Smooth muscle cell (in vitro differentiated cells): Measurements from ENCODE around the gene CASZ1. TPM values are rescaled to one million over a fixed set of nuclear protein-coding genes. Genes with fewer than 3 reads are reported as not detected.
A peak's percentile ranks its signal among the peaks of the same experiment; 100 is the strongest.

ENCODE experiments used
- DNase-seq: peaks from one replicate; lab custom pipeline; 2025; ENCODE audit not compliant: unreplicated experiment; lab: John Stamatoyannopoulos, UW
- H2AFZ ChIP-seq: fragments of 200-600 bp; sonication (generic); 2 replicates; pipeline ENCODE4 v1.6.0; 2016; ENCODE audit warnings: antibody characterized with exemption, low read depth, mild to moderate bottlenecking
- H3F3A ChIP-seq: fragments of 200-600 bp; sonication (generic); 2 replicates; pipeline ENCODE4 v1.6.0; 2017; ENCODE audit warnings: antibody characterized with exemption, low read depth
- H3K27ac ChIP-seq: fragments of 200-600 bp; sonication (generic); 2 replicates; pipeline ENCODE4 v1.5.1; 2016; ENCODE audit warnings: low read depth, mild to moderate bottlenecking
- H3K27me3 ChIP-seq: fragments of 200-600 bp; sonication (generic); 2 replicates; pipeline ENCODE4 v1.6.1; 2016; ENCODE audit warnings: low read depth, mild to moderate bottlenecking
- H3K36me3 ChIP-seq: fragments of 200-600 bp; sonication (generic); 2 replicates; pipeline ENCODE4 v1.5.1; 2016; ENCODE audit warnings: low read depth
- H3K4me1 ChIP-seq: fragments of 200-600 bp; sonication (generic); 2 replicates; pipeline ENCODE4 v1.5.1; 2016; ENCODE audit warnings: low read depth
- H3K4me2 ChIP-seq: fragments of 200-600 bp; sonication (generic); 2 replicates; pipeline ENCODE4 v1.6.0; 2016; ENCODE audit warnings: mild to moderate bottlenecking
- H3K4me3 ChIP-seq: fragments of 200-600 bp; sonication (generic); 2 replicates; pipeline ENCODE4 v1.5.1; 2016; ENCODE audit warnings: mild to moderate bottlenecking
- H3K79me2 ChIP-seq: fragments of 200-600 bp; sonication (generic); 2 replicates; pipeline ENCODE4 v1.6.0; 2016; ENCODE audit warnings: low read depth, mild to moderate bottlenecking
- H3K9ac ChIP-seq: fragments of 200-600 bp; sonication (generic); 2 replicates; pipeline ENCODE4 v1.6.0; 2016; ENCODE audit warnings: low read depth
- H3K9me3 ChIP-seq: fragments of 200-600 bp; sonication (generic); replicated peaks from 2 replicates; pipeline ENCODE4 v1.5.1; 2016; ENCODE audit warnings: low read depth
- H4K20me1 ChIP-seq: fragments of 200-600 bp; sonication (generic); 2 replicates; pipeline ENCODE4 v1.6.0; 2016; ENCODE audit warnings: low read depth
- WGBS: methylation state at CpG from one replicate; pipeline ENCODE4 v1.1.7; 2016; ENCODE audit warnings: low lambda C conversion rate; 5-methylcytosine and 5-hydroxymethylcytosine counted together
- polyA plus RNA-seq: library from polyadenylated mRNA; unstranded; fragments of >200 nt; fragmentation: Nextera tagmentation; extraction: Ambion mirVana; gene quantifications from 2 replicates; pipeline ENCODE4 v1.2.1, GENCODE V29; 2016
- total RNA-seq: library from RNA; depleted of rRNA; stranded (reverse); fragments of >200 nt; gene quantifications from 2 replicates; pipeline ENCODE4 v1.2.3, GENCODE V29; 2014
- TF ChIP-seq, protein P1 (sequence below): fragments of 200-600 bp; sonication (generic); IDR thresholded peaks from 2 replicates; pipeline ENCODE4 v1.5.1; 2017; ENCODE audit warnings: borderline replicate concordance, mild to moderate bottlenecking, antibody characterized with exemption; ENCODE audit not compliant: insufficient read depth, poor library complexity, severe bottlenecking

CASZ1 gene
- total and polyA plus RNA-seq, 2 experiments from 2014 or later = 0.70 to 1.9 TPM

GRCh38 chr1:10800778-10801177 lies 4.3 kb upstream of the CASZ1 start:
- Histone ChIP-seq H3K9ac (no peak overlapping the region), H3K27me3 (peaks cover 49% of the 10 kb centered on the region), H3K4me3 (no peak overlapping the region), H3K9me3 (no peaks in the 10 kb centered on the region), H3K4me2 (no peak overlapping the region), H4K20me1 (no peaks in the 10 kb centered on the region), H3K79me2 (no peaks in the 10 kb centered on the region), H2AFZ (no peak overlapping the region), H3F3A (no peaks in the 10 kb centered on the region), H3K4me1 (peaks cover 5% of the 10 kb centered on the region), H3K27ac (no peak overlapping the region), H3K36me3 (no peaks in the 10 kb centered on the region)
- DNase-seq = no peak
- WGBS = 92% methylated on average over 3 of the region's 3 CpGs
- TF ChIP-seq, protein P1, sequence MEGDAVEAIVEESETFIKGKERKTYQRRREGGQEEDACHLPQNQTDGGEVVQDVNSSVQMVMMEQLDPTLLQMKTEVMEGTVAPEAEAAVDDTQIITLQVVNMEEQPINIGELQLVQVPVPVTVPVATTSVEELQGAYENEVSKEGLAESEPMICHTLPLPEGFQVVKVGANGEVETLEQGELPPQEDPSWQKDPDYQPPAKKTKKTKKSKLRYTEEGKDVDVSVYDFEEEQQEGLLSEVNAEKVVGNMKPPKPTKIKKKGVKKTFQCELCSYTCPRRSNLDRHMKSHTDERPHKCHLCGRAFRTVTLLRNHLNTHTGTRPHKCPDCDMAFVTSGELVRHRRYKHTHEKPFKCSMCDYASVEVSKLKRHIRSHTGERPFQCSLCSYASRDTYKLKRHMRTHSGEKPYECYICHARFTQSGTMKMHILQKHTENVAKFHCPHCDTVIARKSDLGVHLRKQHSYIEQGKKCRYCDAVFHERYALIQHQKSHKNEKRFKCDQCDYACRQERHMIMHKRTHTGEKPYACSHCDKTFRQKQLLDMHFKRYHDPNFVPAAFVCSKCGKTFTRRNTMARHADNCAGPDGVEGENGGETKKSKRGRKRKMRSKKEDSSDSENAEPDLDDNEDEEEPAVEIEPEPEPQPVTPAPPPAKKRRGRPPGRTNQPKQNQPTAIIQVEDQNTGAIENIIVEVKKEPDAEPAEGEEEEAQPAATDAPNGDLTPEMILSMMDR = no peak

DNA sequence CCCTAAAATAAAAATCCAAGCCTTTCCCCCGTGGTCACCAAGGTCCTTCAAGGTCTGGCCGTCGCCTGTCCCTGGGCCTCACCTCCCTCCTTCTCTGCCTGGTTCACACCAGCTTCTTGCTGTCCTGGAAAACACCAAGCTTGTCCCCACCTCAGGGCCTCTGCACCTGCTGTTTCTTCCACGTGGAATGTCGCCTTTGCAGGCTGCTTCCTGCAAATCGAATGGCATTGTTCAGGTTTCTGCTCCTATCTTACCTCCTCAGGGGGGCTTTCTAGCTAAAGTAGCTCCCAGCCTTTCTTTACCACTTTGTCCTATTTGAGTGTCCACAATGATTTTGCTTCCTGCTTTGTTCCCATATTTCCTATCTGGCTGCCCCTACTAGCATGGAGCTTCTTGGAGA lies 3.3 kb upstream of the CASZ1 start:
- WGBS = 45% methylated on average over 6 of the region's 6 CpGs
- H3K4me1 ChIP-seq = peaks cover 13% of the 10 kb centered on the region
- H3K27ac ChIP-seq = no peak overlapping the region
- H3K9ac ChIP-seq = no peak overlapping the region
- H2AFZ ChIP-seq = no peak overlapping the region
- TF ChIP-seq, protein P1 = no peak
- no peak overlapping the region for H3K4me2 ChIP-seq
- no peaks in the 10 kb centered on the region for H3F3A ChIP-seq
- H3K27me3 ChIP-seq = peaks cover 60% of the 10 kb centered on the region
- no peaks in the 10 kb centered on the region for H4K20me1 ChIP-seq
- H3K79me2 ChIP-seq = no peaks in the 10 kb centered on the region
- no peak overlapping the region for H3K4me3 ChIP-seq
- DNase-seq = no peak
- H3K9me3 ChIP-seq = no peaks in the 10 kb centered on the region
- H3K36me3 ChIP-seq = no peaks in the 10 kb centered on the region

DNA sequence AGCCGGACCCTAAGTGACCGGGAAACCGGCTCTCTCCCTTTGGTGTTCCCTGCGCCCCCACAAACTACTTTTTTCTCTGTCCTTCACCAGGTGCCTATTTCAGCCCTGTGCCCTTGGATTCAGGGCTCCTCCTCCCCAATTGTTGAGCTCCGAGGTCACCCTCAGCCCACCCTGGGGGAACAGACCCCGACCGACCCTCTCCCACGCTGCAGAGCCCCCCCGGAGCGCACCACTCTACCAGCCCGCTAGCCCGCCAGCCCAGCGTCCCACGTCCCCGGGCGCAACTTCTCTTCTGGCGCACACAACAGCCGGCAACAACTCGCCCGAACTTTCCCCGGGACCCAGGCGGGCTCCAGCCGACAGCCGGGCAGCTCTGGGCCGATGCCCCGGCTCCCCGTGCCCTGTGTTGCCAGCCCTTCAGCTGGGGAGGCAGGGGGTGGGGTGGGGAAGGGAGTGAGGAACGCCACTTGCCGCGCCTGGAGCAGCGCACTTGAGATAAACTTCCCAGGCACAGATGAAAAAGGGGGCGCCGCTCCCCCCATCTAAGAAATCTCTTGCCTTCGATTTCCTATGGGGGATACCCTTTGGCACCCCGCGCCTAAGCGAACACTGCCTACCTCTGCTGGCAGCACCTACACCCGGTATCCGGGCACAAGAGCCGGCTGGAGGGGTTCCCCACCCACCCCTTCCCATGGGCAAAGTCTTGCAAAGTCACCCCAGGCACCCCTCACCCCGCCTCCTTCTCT lies 997 bp downstream of the CASZ1 start:
- Histone ChIP-seq H3K4me3 (peak overlapping the region; percentile 82), H3F3A (no peaks in the 10 kb centered on the region), H3K36me3 (no peaks in the 10 kb centered on the region), H3K9me3 (no peaks in the 10 kb centered on the region), H3K4me2 (peak overlapping the region; percentile 100), H2AFZ (no peak overlapping the region), H3K9ac (no peak overlapping the region), H4K20me1 (no peaks in the 10 kb centered on the region), H3K27me3 (peaks cover 73% of the 10 kb centered on the region), H3K79me2 (no peaks in the 10 kb centered on the region), H3K27ac (no peak overlapping the region), H3K4me1 (peaks cover 36% of the 10 kb centered on the region)
- WGBS = 5% methylated on average over 35 of the region's 41 CpGs
- DNase-seq = no peak
- TF ChIP-seq, protein P1 = no peak
